HEK293T (cell line): ENCODE measurements around the gene KCNB1.

Source experiments
- BHLHE40 ChIP-seq: fragments of 450-650 bp; IDR thresholded peaks from 2 replicates; pipeline ENCODE4 v1.6.1; 2016; ENCODE audit warnings: mild to moderate bottlenecking, moderate library complexity, borderline replicate concordance
- FOXM1 ChIP-seq: fragments of 450-650 bp; IDR thresholded peaks from 2 replicates; pipeline ENCODE4 v1.6.1; 2017; ENCODE audit warnings: mild to moderate bottlenecking, borderline replicate concordance
- L3MBTL2 ChIP-seq: fragments of 450-650 bp; conservative IDR thresholded peaks from 2 replicates; pipeline ENCODE4 v1.6.1; 2016; ENCODE audit warnings: mild to moderate bottlenecking
- LEF1 ChIP-seq: fragments of 450-650 bp; IDR thresholded peaks from 2 replicates; pipeline ENCODE4 v1.6.1; 2017; ENCODE audit warnings: mild to moderate bottlenecking, borderline replicate concordance
- SP1 ChIP-seq: fragments of 450-650 bp; IDR thresholded peaks from 2 replicates; pipeline ENCODE4 v1.6.1; 2017
- SUZ12 ChIP-seq: fragments of 450-650 bp; IDR thresholded peaks from 2 replicates; pipeline ENCODE4 v1.6.1; 2016; ENCODE audit warnings: mild to moderate bottlenecking
- ZNF384 ChIP-seq: fragments of 450-650 bp; IDR thresholded peaks from 2 replicates; pipeline ENCODE4 v1.6.1; 2016

- TF ChIP-seq SP1 (no peak), SUZ12 (no peak), LEF1 (no peak), BHLHE40 (no peak), FOXM1 (no peak), L3MBTL2 (no peak), ZNF384 (no peak)
Observed at GRCh38 chr20:49326026-49326425, 156.4 kb downstream of the KCNB1 start.
